Measurements from ENCODE around the gene SGSM1.

The SGSM1 gene, protein sequence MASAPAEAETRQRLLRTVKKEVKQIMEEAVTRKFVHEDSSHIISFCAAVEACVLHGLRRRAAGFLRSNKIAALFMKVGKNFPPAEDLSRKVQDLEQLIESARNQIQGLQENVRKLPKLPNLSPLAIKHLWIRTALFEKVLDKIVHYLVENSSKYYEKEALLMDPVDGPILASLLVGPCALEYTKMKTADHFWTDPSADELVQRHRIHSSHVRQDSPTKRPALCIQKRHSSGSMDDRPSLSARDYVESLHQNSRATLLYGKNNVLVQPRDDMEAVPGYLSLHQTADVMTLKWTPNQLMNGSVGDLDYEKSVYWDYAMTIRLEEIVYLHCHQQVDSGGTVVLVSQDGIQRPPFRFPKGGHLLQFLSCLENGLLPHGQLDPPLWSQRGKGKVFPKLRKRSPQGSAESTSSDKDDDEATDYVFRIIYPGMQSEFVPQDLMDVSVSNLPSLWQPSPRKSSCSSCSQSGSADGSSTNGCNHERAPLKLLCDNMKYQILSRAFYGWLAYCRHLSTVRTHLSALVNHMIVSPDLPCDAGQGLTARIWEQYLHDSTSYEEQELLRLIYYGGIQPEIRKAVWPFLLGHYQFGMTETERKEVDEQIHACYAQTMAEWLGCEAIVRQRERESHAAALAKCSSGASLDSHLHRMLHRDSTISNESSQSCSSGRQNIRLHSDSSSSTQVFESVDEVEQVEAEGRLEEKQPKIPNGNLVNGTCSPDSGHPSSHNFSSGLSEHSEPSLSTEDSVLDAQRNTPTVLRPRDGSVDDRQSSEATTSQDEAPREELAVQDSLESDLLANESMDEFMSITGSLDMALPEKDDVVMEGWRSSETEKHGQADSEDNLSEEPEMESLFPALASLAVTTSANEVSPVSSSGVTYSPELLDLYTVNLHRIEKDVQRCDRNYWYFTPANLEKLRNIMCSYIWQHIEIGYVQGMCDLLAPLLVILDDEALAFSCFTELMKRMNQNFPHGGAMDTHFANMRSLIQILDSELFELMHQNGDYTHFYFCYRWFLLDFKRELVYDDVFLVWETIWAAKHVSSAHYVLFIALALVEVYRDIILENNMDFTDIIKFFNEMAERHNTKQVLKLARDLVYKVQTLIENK

DNA sequence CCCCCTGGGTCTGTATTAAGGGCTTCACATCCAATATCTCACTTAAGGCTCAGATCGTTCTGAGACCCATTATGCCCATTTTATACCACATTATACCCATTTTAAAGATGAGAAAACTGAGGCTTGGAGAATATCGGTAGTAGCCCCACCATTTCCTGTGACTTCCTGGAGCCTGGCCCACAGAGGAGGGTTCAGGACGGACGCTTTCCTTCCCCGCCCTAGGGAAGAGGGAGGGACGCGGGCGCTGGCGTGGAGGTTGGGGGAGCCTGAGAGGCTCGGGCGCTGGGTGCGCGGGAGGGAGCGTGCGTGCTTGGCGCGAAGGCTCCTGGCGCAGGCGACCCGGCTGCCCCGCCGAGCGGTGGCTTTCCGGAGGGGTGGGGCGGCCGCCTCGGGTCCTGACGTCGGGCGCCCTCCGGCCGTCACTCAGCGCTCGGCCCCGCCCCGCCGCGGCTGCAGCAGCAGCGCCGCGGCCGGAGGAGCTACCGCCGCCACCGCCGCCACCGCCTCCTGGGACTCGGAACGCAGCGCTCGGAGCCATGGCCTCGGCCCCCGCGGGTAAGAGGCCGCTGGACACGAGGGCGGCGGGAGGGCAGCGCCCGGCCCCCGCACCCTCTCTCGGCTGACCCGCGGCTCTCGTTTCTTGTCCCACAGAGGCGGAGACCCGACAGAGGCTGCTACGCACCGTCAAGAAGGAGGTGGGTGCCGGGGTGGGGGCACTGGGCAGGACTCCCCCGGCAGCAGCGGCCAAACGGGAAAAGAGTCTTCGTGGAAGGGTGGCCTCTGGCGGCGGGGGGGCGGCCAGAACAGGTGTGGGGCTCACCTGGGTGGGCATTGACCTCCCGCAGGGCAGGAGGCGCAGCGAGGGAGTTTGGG lies at the start of gene SGSM1:
Gene SGSM1, plus strand, starts transcription at position 422 of the 873 bp plus-strand sequence. Its CDS starts 115 bp downstream, at position 537.
- DNase-seq, result peak; percentile 74

DNA sequence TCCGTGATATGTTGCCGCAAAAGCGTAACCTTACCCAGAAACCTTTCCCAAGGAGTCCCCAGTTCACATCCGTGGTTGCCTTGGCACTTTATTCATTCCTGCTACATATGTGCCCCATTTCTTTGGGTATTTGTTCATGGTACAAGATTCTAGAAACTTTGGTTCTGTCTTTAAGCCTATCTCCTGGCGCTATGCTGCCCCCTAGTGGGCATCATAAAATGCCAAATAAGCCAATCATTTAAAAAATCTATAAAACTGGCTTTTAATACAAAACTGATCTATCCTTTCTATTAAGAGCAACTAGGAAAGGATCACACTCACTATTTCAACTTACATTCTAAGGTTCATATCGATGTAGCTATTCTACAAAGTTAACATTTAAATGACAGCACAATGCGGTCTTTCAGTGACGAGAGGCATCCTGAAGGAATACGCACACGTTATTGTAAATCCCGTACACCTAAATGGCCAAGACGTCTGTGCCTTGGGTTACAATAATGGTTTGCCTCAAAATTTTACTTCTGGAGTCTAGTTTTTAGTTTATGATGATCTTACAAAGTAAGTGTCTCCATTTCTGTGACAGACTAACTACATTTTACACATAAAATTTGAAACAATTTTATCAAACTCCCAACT lies 47.7 kb upstream of the SGSM1 start:
- peak; percentile 24 for DNase-seq

DNA sequence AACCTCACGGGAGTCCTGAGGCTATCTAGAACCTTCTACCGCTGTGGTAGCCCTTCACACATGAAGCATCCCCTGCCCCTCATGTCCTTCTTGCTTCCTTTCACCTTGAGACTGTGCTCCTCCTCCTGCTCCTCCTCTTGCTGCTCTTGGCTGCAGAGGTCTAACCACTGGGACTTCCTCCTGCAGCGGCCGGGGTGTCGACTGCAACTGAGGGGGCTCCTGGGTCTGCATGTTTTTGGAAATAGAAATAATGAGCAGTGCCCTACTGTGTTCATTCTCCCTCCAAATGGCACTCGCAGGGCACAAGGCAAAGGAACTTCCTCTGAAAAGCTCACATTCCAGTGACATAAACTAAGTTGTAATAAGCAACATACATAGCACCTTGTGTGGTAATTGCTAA lies 46.2 kb upstream of the SGSM1 start:
- DNase-seq, result no peak

DNA sequence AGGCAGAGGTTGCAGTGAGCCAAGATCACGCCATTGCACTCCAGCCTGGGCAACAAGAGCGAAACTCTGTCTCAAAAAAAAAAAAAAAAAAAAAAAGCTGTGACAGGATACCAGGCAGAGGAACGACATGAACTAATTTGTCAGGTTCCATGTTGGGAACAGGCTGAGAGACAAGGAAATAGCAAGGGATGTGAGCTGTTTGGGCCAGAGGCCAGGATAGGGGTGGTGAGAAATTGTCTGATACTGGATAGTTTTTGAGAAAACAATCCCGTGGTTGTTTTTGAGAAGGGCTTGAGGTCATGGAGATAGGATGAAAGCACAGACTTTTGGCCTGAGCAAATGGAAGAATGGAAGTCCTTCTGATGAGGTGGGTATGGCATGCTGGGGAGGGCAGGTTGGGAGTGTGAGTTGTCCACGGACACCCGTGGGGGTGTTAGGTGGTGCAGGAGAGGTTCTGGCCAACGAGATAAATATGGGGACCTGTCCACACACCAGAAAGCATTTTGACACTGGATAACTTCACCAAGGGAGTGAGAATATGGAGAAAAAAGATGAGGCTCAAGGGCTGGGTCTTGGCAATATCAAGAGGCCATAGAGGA lies 45.2 kb upstream of the SGSM1 start:
- no peak for DNase-seq

DNA sequence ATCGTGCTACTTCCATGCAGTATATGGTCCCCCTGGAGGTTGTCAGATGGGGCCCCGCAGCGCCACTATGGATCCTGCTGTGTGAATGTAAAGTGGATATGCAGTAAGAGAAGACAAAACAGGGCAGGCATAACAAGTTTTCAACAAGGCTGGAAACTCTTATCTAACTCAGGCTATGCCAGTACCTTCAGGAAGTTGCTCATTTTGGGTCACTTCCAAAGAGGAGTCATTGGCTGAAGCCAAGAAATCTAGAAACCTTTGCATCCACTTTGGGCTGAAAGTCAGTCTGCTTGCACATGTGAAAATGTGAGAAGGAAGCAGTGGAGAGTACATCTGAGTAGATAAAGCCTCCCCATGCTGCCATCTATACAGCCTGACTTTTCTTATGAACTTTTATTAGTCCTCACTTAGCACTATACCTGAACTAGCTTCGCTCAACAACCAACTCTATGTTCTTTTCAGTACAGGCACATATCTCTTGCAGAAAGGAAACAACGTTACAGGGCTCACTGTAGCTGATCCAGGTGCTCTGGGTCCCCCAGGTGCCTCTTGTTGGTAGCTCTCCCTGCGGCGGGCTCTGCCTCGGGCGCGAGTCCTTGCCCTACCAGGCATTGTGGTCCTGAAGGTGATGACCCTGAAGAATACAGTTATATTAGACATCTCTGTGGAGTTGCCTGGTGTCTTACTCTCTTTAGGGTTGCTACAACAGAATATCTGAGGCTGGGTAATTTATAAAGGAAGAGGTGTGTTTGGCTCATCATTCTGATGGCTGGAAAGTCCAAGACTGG lies 43.9 kb upstream of the SGSM1 start:
- no peak for DNase-seq

DNA sequence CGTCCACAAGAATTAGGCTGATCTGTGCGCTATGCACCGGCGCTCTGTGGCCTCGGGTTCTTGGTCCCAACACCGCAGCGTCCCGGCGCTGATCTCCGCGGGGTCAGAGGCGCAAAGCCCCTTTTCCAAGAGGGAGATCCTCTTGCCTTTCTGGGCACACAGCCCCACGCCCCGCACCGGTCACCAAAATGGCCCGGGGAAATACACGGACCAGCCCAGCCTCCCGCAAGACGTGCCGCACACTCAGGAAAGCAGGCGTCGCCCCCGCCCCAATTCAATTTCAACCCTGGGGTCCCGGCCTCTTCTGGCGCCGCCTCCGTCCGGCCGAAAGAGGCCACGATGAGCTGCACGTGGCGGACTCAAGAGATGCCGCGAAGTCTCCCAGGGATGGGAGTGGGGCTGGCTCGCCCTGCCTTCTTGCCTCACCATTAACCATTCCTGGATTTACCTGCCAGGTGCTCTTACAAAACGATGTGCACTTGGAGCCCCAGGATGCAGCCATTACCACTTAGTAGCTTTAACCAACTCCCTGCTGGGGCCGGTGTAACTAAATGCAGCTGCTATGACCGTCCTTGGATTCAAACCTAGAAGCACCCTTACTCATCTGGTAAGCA lies 42.0 kb upstream of the SGSM1 start:
- no peak for DNase-seq

DNA sequence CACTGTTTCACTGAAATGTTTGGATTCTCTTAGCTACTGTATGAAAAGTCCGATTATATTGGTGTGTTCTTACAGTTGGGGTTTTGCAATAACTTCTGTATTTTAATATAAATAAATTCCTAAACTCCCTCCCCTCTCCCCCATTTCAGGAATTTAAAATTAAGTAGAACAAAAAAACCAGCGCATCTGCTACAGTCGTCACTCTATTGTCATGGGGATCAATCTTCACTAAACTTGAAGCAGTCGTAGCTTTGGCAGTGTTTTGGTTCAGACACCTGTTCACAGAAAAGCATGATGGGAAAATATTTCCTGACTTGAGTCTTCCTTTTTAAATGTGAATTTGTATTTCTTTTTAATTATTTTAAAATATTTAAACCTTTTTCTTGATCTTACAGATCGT lies 40.8 kb upstream of the SGSM1 start:
- no peak for DNase-seq

DNA sequence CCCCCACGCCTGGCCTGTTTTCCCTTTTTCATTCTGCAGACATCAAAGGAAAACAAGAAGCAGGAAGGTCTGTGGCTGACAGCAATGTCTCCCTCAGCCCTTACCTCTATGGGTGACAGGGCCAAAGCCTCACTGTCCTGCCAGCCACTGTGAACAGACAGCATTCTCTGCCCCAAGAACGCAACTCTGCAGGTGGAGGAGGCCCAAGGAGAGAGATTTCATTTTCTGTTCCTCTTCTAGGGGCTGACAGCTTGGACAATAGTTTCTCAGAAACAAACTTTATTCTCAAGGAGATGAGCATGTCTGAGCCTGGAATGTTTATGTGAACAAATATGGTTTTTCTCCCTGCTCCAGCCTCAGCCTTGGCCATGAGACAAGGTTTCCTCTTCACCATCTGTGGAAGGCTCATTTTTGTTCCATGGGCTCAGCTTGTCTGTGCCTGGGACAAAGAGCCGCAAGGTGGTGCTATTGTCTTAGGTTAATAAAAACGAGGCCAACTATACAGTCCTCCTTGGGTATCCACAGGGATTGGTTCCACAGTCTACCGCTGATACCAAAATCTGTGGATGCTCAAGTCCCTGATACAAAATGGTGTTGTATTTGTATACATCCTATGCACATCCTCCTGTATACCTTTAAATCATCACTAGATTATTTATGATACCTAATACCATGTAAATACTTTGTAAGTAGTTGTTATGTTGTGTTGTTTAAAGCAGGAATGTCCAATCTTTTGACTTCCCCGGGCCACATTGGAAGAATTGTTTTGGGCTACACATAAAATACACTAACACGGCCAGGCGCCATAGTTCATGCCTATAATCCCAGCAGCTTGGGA lies 37.3 kb upstream of the SGSM1 start:
- no peak for DNase-seq

DNA sequence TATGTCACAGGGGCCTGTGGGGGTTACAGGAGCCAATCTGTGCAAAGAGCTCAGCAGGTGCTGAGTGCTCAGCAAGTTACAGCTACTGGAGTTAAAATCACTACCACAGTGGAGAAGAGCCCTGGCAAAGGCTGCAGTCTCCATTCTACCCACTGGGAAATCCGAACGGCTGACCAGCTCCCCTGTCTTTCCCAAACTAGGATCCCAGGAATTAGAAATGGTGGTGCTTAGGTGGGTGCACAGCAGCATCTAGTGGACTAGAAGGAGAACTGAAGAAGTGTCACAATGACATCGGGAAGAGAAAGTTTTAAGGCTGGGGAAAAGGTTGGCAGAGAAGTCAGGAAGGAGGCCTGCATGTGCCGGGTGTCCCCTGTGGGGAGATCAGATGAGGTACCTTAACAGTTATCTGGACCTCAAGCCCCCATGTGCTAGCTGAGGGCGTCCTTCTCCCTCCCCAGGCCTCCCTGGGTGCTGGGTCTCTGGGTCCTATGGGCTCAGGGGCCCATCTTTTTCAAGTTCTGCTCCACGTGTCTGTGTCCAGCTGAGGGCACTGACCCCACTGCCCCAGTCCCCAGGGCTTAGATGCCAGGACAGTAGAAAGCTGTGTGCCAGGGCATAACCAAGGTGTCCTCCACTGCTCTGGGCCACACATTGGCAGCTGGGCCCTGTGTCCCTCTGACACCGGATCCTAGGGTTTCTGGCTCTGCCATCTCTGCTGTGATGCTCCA lies 33.4 kb upstream of the SGSM1 start:
- no peak for DNase-seq

DNA sequence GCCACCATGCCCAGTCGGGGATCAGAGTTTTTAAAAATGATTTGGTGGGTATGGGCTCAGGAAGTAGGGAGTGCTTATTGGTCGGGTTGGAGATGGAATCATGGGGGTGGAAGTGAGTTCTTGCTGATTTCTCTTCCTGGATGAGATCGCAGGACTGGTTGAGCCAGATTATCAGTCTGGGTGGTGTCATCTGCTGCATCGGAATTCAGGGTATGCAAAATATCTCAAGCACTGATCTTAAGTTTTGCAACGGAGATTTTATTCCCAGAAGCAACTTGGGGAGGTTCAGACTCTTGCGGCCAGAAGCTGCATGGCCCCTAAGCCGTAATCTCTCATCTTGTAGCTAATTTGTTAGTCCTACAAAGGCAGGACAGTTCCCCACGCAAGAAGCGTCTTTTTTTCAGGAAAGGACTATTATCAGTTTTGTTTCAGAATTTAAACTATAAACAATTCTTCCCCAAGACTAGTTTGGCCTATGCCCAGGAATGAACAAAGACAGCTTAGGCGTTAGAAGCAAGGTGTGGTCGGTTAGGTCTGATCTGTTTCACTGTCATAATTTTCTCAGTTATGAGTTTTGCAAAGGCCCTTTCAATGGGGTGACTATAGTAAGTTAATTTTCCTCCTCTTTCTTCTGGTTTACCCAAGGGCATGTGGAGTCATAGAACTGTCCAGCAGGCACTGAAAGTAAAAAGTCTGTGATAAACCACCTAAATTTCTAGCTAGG lies 30.1 kb upstream of the SGSM1 start:
- no peak for DNase-seq

DNA sequence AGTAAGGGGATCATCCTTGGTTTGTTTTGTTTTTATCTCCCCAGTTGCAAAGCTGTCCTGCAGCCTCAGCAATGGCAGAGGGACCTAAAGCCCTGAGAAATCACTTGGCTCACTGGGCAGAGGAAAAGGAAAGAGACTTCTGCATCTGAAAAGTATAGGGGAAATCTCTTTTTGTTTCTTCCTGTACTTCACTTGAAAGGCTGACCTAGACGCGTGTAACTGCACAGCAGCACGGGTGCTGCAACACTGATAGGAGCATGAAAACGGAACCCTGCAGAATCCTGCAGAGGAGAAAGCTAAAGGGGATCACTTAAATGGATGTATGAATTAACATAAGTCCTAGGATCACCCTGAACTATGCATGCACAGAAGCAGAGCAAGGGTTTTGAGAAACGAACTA lies 29.5 kb upstream of the SGSM1 start:
- DNase-seq, result no peak

DNA sequence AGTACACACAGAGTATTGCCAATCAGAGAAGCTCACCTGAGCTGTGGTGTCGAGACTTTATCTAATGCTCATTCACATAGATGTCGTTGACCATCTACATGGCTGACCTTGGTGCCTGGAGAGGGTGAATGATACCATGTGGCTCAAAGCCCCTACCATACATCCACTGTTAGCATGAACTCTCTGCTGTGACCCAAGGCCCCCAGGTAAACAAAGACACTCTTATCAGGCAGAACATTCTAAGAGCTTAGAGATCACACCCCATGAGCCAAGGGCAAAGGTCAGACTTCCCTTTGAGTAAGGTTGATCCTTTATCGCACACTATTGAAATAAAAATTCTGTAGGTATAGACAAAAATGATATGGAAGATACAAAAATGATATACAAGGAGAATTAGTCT lies 16.5 kb upstream of the SGSM1 start:
- no peak for DNase-seq

DNA sequence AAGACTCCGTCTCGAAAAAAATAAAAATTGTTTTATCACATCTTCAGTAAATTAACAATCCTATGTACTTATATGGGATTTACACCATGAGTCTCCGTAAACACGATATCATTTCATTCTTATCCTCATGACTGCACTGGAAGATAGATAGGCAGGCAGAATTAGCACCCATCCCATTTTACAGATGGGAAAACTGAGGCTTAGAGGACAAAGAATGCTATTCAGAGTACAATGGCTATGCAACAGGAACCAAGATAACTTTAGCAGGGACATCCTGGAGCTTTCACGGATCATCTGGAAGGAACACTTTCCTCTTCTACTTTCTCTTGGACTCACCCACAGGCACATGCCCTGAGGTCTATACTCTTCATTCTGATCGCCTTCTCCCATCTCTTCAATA lies 14.6 kb upstream of the SGSM1 start:
- DNase-seq, result no peak

DNA sequence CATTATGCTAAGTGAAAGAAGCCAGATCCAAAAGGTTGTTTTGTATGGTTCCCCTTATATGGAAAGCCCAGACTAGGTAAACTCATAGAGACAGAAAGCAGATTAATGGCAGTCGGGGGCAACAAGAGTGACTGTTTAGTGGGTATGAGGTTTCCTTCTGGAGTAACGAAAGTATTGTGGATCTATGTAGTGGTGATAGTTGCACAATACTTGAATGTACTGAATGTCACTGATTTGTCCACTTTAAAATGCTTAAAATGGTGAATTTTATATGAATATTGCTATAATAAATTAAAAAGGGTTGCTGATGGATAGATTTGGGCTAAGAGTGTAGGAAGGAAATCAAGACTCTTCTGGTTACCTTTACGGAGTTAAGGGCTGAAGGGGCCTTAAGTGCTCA lies 10.0 kb upstream of the SGSM1 start:
- no peak for DNase-seq

DNA sequence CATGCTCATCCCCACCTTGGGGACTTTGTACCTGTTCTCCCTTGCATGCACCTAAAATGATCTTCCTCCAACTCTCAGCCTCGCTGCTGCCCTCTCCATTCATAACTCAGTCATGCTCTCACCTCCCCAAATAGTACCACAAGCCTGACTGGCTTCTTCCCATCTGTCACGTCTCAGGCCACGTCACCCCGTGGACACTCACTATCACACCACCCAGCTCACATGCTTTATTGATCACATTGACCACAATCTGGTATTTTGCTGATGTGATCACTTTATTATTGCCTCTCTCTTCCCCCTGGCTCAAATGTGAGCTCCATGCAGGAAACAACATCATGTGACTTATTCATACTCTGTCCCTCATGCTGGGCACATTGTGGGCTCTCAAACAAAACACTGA lies 9.2 kb upstream of the SGSM1 start:
- no peak for DNase-seq

DNA sequence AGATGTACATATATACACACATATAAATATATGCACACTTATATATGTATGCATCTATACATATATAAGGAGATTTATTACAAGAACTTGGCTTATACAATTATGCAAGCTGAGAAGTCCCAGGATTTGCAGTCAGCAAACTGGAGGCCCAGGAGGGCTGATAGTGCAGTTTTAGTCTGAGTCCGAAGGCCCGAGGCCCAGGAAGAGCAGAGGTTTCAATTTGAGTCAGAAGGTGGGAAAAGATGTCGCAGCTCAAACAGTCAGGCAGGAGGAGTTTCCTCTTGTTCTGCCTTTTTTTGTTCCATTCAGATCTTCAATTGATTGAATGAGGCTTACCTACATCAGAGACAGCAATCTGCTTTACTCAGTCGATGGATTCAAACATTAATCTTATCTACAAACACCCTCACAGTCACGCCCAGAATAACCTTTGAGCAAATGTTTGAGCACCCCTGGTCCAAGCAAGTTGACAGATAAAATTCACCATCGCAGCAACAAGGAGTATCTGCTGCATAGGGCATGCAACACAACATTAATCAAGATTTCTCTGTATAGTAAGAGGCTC lies 4.0 kb upstream of the SGSM1 start:
- DNase-seq, result no peak

DNA sequence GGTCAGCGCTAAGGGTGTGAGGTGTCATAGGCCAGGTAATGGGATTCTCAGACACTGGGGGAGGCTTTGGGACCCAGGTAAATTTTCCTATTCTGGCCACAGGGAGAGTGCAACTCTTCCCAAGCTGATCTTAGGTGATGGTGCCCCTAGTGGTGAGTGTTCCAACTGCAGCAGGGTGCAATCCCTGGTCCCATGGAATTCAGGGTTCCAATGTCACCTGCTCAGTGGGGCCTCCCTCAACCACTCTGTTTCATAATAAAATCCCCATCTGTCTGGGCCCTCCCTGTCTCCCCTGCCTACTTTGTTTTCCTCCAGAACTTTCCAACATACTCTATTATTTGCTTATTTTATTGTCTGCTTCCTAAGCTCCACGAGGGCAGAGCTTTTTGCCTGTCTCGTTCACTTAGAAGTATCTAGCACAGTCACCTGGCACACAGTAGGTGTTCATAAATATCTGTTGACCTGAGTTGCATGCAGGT lies 2.9 kb upstream of the SGSM1 start:
- peak; percentile 27 for DNase-seq

DNA sequence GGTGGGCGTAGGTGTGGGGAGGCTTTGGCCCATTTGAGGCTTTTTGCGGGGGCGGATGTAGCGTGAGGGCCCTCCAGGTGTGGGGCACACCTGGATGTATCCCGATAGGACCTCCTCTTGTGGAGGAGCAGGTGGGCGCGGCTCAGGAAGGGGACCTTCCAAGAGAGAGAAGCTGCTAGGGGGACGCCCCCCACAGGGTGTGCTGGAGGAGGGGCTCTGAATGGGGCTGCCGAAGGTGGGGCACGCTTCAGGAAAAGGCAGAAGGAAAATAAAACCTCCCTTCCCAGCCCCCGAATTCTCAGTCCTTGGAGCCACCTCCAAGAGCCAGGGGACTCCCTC lies 621 bp downstream of the SGSM1 start:
- DNase-seq, result no peak
